SU-DHL-6 (cell line): Measurements from ENCODE around the gene TULP3.

Experiments used
- H2AFZ ChIP-seq: fragments of 200-600 bp; sonication (generic); 2 replicates; pipeline ENCODE4 v1.6.1; 2014; ENCODE audit warnings: low read depth, mild to moderate bottlenecking, moderate library complexity, mixed read lengths, antibody characterized with exemption, low read length; ENCODE audit not compliant: severe bottlenecking
- H3F3A ChIP-seq: fragments of 200-600 bp; shearing (Covaris generic); 2 replicates; pipeline ENCODE4 v1.6.0; 2016; ENCODE audit warnings: antibody characterized with exemption, mild to moderate bottlenecking; ENCODE audit not compliant: insufficient read depth
- H3K27ac ChIP-seq: fragments of 200-600 bp; sonication (generic); 2 replicates; pipeline ENCODE4 v1.5.1; 2016; ENCODE audit warnings: low read depth, mild to moderate bottlenecking, low read length, moderate library complexity, mixed read lengths
- H3K27me3 ChIP-seq: fragments of 200-600 bp; sonication (generic), shearing (Covaris generic); 2 replicates; pipeline ENCODE4 v1.6.0; 2014; ENCODE audit warnings: mild to moderate bottlenecking, low read length
- H3K36me3 ChIP-seq: fragments of 200-600 bp; sonication (generic); 2 replicates; pipeline ENCODE4 v1.6.1; 2014; ENCODE audit warnings: mild to moderate bottlenecking, low read length, mixed read lengths
- H3K4me2 ChIP-seq: fragments of 300-600, 200-600 bp; shearing (Covaris generic), sonication (generic); 2 replicates; pipeline ENCODE4 v1.6.0; 2014; ENCODE audit warnings: low read length, low read depth, mild to moderate bottlenecking; ENCODE audit not compliant: poor library complexity, severe bottlenecking
- H3K4me3 ChIP-seq: fragments of 200-600 bp; sonication (generic); 2 replicates; pipeline ENCODE4 v1.5.1; 2014; ENCODE audit warnings: antibody characterized with exemption, low read length, mild to moderate bottlenecking, mixed read lengths; ENCODE audit not compliant: insufficient read depth, poor library complexity, severe bottlenecking
- H3K79me2 ChIP-seq: fragments of 200-600 bp; sonication (generic); 2 replicates; pipeline ENCODE4 v1.6.1; 2014; ENCODE audit warnings: mild to moderate bottlenecking, low read length, moderate library complexity; ENCODE audit not compliant: insufficient read depth
- H3K9ac ChIP-seq: fragments of 200-600 bp; sonication (generic); 2 replicates; pipeline ENCODE4 v1.7.0; 2014; ENCODE audit warnings: mild to moderate bottlenecking, low read length
- H3K9me2 ChIP-seq: fragments of 200-600 bp; sonication (generic); replicated peaks from 2 replicates; pipeline ENCODE4 v1.6.1; 2014; ENCODE audit warnings: low read length; ENCODE audit not compliant: insufficient read depth
- H3K9me3 ChIP-seq: fragments of 200-600 bp; sonication (generic); 2 replicates; pipeline ENCODE4 v1.6.1; 2014; ENCODE audit warnings: low read length, mixed read lengths; ENCODE audit not compliant: insufficient read depth
- H4K20me1 ChIP-seq: fragments of 200-600 bp; sonication (generic); 2 replicates; pipeline ENCODE4 v1.6.1; 2014; ENCODE audit warnings: low read depth, mild to moderate bottlenecking, antibody characterized with exemption, low read length, moderate library complexity, mixed read lengths
- CTCF ChIP-seq: fragments of 200-600 bp; sonication (generic); IDR thresholded peaks from one replicate; pipeline ENCODE4 v1.5.1; 2017; ENCODE audit warnings: antibody characterized with exemption, mild to moderate bottlenecking, low read length, moderate library complexity; ENCODE audit not compliant: insufficient read depth, poor library complexity, severe bottlenecking
- EZH2phosphoT487 ChIP-seq: fragments of 200-600 bp; sonication (generic), shearing (Covaris generic); conservative IDR thresholded peaks from 2 replicates; pipeline ENCODE4 v1.6.1; 2018; ENCODE audit warnings: mild to moderate bottlenecking, antibody characterized with exemption, low read length, moderate library complexity, mixed read lengths

Gene TULP3

GRCh38 chr12:2844786-2845185, 45.9 kb upstream of the TULP3 start:
- H3K27me3 ChIP-seq = no peaks in the 10 kb centered on the region
- no peaks in the 10 kb centered on the region for H3K9me3 ChIP-seq
- no peak overlapping the region for H3K9ac ChIP-seq
- no peaks in the 10 kb centered on the region for H4K20me1 ChIP-seq
- no peaks in the 10 kb centered on the region for H3F3A ChIP-seq
- no peaks in the 10 kb centered on the region for H3K36me3 ChIP-seq
- H2AFZ ChIP-seq = no peak overlapping the region
- no peak overlapping the region for H3K4me2 ChIP-seq
- no peaks in the 10 kb centered on the region for H3K9me2 ChIP-seq
- H3K4me3 ChIP-seq = no peak overlapping the region
- H3K27ac ChIP-seq = no peak overlapping the region
- no peaks in the 10 kb centered on the region for H3K79me2 ChIP-seq
- TF ChIP-seq CTCF = no peak
- no peak for TF ChIP-seq EZH2phosphoT487

GRCh38 chr12:2845280-2845679, 45.4 kb upstream of the TULP3 start:
- Histone ChIP-seq H3K27ac (no peak overlapping the region), H2AFZ (no peak overlapping the region), H3K9ac (no peak overlapping the region), H3K9me3 (no peaks in the 10 kb centered on the region), H4K20me1 (no peaks in the 10 kb centered on the region), H3K4me3 (no peak overlapping the region), H3K4me2 (no peak overlapping the region), H3K27me3 (no peaks in the 10 kb centered on the region), H3K9me2 (no peaks in the 10 kb centered on the region), H3F3A (no peaks in the 10 kb centered on the region), H3K36me3 (no peaks in the 10 kb centered on the region), H3K79me2 (no peaks in the 10 kb centered on the region)
- TF ChIP-seq CTCF = no peak
- TF ChIP-seq EZH2phosphoT487 = no peak

- Histone ChIP-seq H3K9me2 (no peaks in the 10 kb centered on the region), H3F3A (no peaks in the 10 kb centered on the region), H4K20me1 (no peaks in the 10 kb centered on the region), H3K4me3 (no peak overlapping the region), H3K36me3 (no peaks in the 10 kb centered on the region), H3K27ac (no peak overlapping the region), H3K4me2 (no peak overlapping the region), H3K79me2 (no peaks in the 10 kb centered on the region), H2AFZ (no peak overlapping the region), H3K27me3 (no peaks in the 10 kb centered on the region), H3K9ac (no peak overlapping the region), H3K9me3 (no peaks in the 10 kb centered on the region)
- TF ChIP-seq EZH2phosphoT487 = no peak
- TF ChIP-seq CTCF = no peak
Observed at GRCh38 chr12:2851931-2852330, 38.8 kb upstream of the TULP3 start.
